Osteocyte (in vitro differentiated cells): ENCODE measurements around the gene PCED1B. TPM values are rescaled to one million over a fixed set of nuclear protein-coding genes. Genes with fewer than 3 reads are reported as not detected.

Experiments
- DNase-seq: peaks from one replicate; pipeline ENCODE4 v3.0.0; 2021; ENCODE audit warnings: mixed read lengths; ENCODE audit not compliant: unreplicated experiment; ENCODE audit errors: extremely low spot score
- H3K27ac Mint-ChIP-seq: one replicate; pipeline ENCODE4 v1.8.0; 2021; ENCODE audit warnings: mild to moderate bottlenecking, mixed read lengths; ENCODE audit not compliant: unreplicated experiment
- H3K27me3 Mint-ChIP-seq: one replicate; pipeline ENCODE4 v1.8.0; 2021; ENCODE audit warnings: mixed read lengths; ENCODE audit not compliant: unreplicated experiment
- H3K36me3 Mint-ChIP-seq: one replicate; pipeline ENCODE4 v1.8.0; 2021; ENCODE audit warnings: mixed read lengths; ENCODE audit not compliant: unreplicated experiment
- H3K4me1 Mint-ChIP-seq: one replicate; pipeline ENCODE4 v1.8.0; 2021; ENCODE audit warnings: mixed read lengths; ENCODE audit not compliant: unreplicated experiment
- H3K4me3 Mint-ChIP-seq: one replicate; pipeline ENCODE4 v1.8.0; 2021; ENCODE audit warnings: mild to moderate bottlenecking, moderate library complexity, mixed read lengths; ENCODE audit not compliant: unreplicated experiment
- H3K9me3 Mint-ChIP-seq: one replicate; pipeline ENCODE4 v1.8.0; 2021; ENCODE audit warnings: mixed read lengths; ENCODE audit not compliant: unreplicated experiment
- CTCF ChIP-seq: fragments of 200-600 bp; sonication (generic); IDR thresholded peaks from 2 replicates; pipeline ENCODE4 v1.5.0; 2021; ENCODE audit warnings: antibody characterized with exemption, mild to moderate bottlenecking, moderate library complexity
- total RNA-seq: library from RNA; stranded (reverse); gene quantifications from 2 replicates; pipeline ENCODE4 v1.2.1, GENCODE V29; 2021

Gene PCED1B
- total RNA-seq, 1 donor from 2014 or later, result 1.6 TPM

GRCh38 chr12:47122602-47123001, 43.2 kb downstream of the PCED1B start:
- peaks cover 19% of the 10 kb centered on the region for H3K4me1 Mint-ChIP-seq
- H3K9me3 Mint-ChIP-seq, result peaks cover 4% of the 10 kb centered on the region
- no peak overlapping the region for H3K4me3 Mint-ChIP-seq

GRCh38 chr12:47123730-47124129, 44.3 kb downstream of the PCED1B start:
- Mint-ChIP-seq H3K4me1 (peaks cover 19% of the 10 kb centered on the region), H3K27ac (no peak overlapping the region), H3K27me3 (no peaks in the 10 kb centered on the region), H3K4me3 (no peak overlapping the region), H3K36me3 (no peaks in the 10 kb centered on the region), H3K9me3 (peaks cover 4% of the 10 kb centered on the region)
- TF ChIP-seq CTCF, result no peak
- DNase-seq, result no peak

More at GRCh38 chr12:47122602-47123001, 43.2 kb downstream of the PCED1B start:
- DNase-seq, result no peak
- Mint-ChIP-seq H3K27ac (no peak overlapping the region), H3K36me3 (no peaks in the 10 kb centered on the region), H3K27me3 (no peaks in the 10 kb centered on the region)
- no peak for TF ChIP-seq CTCF

DNA sequence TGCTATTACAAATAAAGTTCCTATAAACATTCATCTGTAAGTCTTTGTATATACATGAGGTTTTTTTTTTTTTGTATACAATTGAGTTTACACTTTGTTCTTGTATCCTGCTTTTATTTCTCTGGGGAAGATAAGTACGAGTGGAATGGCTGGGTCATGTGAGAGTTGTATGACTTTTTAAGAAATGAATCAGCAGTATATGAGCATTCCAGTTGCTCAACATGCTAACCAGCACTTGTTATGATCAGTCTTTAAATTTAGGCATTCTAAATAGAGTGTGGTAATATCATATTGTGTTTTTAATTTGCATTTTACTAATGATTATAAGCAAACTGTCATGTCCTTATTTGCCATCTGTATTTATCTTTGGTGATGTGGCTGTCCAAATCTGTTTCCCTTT, 45.0 kb downstream of the PCED1B start:
- Mint-ChIP-seq H3K36me3 (no peaks in the 10 kb centered on the region), H3K4me3 (no peak overlapping the region), H3K27me3 (no peaks in the 10 kb centered on the region), H3K4me1 (peaks cover 19% of the 10 kb centered on the region), H3K9me3 (peaks cover 4% of the 10 kb centered on the region), H3K27ac (no peak overlapping the region)
- no peak for DNase-seq
- TF ChIP-seq CTCF, result no peak

- Mint-ChIP-seq H3K27ac (no peak overlapping the region), H3K4me1 (peaks cover 13% of the 10 kb centered on the region), H3K27me3 (no peaks in the 10 kb centered on the region), H3K36me3 (no peaks in the 10 kb centered on the region), H3K4me3 (no peak overlapping the region), H3K9me3 (peaks cover 4% of the 10 kb centered on the region)
- no peak for DNase-seq
- TF ChIP-seq CTCF, result no peak
Measured at GRCh38 chr12:47126246-47126645, 46.8 kb downstream of the PCED1B start.

DNA sequence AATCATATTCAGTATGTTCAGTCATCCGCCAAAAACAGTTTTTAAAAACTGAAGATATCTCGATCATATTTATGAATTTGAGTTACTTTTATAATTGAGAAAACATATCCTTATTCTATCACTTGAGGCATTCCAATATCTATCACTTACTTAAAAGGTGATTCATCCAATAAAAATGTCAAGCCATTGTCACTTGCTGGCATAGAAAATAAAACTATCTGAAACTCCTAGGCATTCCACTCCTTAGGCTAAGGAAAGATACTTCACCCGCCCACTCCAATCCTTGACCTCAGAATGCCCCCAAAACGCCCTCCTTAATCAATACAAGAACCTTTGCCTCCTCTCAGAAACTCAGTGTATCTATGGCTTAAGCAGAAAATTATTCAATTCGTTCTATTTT, 51.6 kb downstream of the PCED1B start:
- DNase-seq, result no peak
- no peak for TF ChIP-seq CTCF
- Mint-ChIP-seq H3K9me3 (no peaks in the 10 kb centered on the region), H3K36me3 (no peaks in the 10 kb centered on the region), H3K4me1 (no peaks in the 10 kb centered on the region), H3K27ac (no peak overlapping the region), H3K27me3 (no peaks in the 10 kb centered on the region), H3K4me3 (no peak overlapping the region)
